ENCODE results near the gene CBLL2. TPM values are rescaled to one million over a fixed set of nuclear protein-coding genes. Genes with fewer than 3 reads are reported as not detected.

The CBLL2 gene
- total and polyA plus RNA-seq, 2 of the 4 experiments (the other 2 are of a cell fraction) = not detected

DNA sequence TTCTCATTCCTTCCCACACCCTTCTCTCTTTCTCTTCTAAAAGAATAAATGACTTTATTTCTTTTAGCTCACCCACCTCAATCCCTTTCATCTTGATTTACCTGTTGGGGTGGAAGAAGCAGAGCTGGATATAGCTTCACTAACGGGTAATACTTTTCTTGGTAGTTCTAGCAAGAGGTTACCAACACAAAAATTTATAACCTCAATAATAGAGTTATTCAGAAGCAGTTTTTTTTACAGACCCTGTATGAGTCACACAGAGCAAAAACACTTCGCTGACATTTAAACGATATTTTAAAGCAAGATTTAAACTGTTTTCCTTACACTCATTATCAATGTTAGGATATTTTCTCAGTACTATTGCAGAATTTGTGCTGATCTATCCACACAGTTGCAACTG, 42.4 kb downstream of the CBLL2 start:
- H3K4me2 ChIP-seq (ENCODE audit: low read depth, low read length) = no peak overlapping the region
- BruUV-seq (replicated peaks) = no TSS peak
- H3K18ac ChIP-seq (ENCODE audit: low read depth, low read length) = no peak overlapping the region
- H3K9me3 ChIP-seq (ENCODE audit: control insufficient read depth, insufficient read depth, low read length) = peaks cover 2% of the 10 kb centered on the region; the same call in 1 of the 2 replicates
- H3K27me3 ChIP-seq (ENCODE audit: control insufficient read depth, insufficient read depth, low read length) = no peaks in the 10 kb centered on the region
- no peak overlapping the region for H3K14ac ChIP-seq (replicated peaks; ENCODE audit: low read depth, low read length)
- H3K4me1 ChIP-seq (ENCODE audit: control insufficient read depth, insufficient read depth, low read length) = 0 out of 2 replicates have a peak, but pooled peaks cover 2% of the 10 kb centered on the region
- H3K36me3 ChIP-seq (ENCODE audit: control insufficient read depth, insufficient read depth, low read length) = no peaks in the 10 kb centered on the region
- no peak for ATAC-seq (ENCODE audit: low read depth)
- ChIA-PET CTCF (no interaction called here), POLR2A (ENCODE audit: unreplicated experiment) (no interaction called here)
- no peak for DNase-seq
- no peak overlapping the region for H4K8ac ChIP-seq (ENCODE audit: low read depth in 2 of 2, low read length in 2 of 2)
- no peak overlapping the region for H2BK5ac ChIP-seq (ENCODE audit: low read depth, low read length, poor library complexity, severe bottlenecking)
- TF ChIP-seq, protein P1, sequence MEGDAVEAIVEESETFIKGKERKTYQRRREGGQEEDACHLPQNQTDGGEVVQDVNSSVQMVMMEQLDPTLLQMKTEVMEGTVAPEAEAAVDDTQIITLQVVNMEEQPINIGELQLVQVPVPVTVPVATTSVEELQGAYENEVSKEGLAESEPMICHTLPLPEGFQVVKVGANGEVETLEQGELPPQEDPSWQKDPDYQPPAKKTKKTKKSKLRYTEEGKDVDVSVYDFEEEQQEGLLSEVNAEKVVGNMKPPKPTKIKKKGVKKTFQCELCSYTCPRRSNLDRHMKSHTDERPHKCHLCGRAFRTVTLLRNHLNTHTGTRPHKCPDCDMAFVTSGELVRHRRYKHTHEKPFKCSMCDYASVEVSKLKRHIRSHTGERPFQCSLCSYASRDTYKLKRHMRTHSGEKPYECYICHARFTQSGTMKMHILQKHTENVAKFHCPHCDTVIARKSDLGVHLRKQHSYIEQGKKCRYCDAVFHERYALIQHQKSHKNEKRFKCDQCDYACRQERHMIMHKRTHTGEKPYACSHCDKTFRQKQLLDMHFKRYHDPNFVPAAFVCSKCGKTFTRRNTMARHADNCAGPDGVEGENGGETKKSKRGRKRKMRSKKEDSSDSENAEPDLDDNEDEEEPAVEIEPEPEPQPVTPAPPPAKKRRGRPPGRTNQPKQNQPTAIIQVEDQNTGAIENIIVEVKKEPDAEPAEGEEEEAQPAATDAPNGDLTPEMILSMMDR (conservative IDR thresholded peaks at IDR 0.05; ENCODE audit: low read depth, low read length) = no peak
- TF ChIP-seq RCOR1 (IDR thresholded peaks at IDR 0.05; ENCODE audit: insufficient replicate concordance, low read length) = no peak
- TF ChIP-seq RFX5 (IDR thresholded peaks at IDR 0.05; ENCODE audit: low read depth, low read length) = no peak
- no peaks in the 10 kb centered on the region for H4K20me1 ChIP-seq (ENCODE audit: insufficient read depth, low read length)
- H2BK15ac ChIP-seq (ENCODE audit: low read depth, low read length) = no peak overlapping the region
- H3K4ac ChIP-seq (ENCODE audit: low read depth, low read length) = no peak overlapping the region
- no peak overlapping the region for H4K5ac ChIP-seq (ENCODE audit: low read depth, low read length)
- no CpG with 5 or more reads among the region's 3 CpGs for WGBS, 2 experiments (ENCODE audit: extremely low coverage in 2 of 2, insufficient read length in 1 of 2)
- H3K56ac ChIP-seq (ENCODE audit: extremely low read depth, insufficient read depth, low read length) = no peak overlapping the region
- intact Hi-C loops (cut with micrococcal nuclease) = no loop called here
- 0 out of 2 replicates have a peak, but pooled peaks cover 2% of the 10 kb centered on the region for H3K9me1 ChIP-seq (ENCODE audit: insufficient read depth, low read length)
- H2AFZ ChIP-seq (replicated peaks; ENCODE audit: low read length, poor library complexity) = no peak overlapping the region
- no peak overlapping the region for H4K91ac ChIP-seq (ENCODE audit: insufficient read depth, low read depth, low read length)
- H2BK20ac ChIP-seq (ENCODE audit: low read depth, low read length) = no peak overlapping the region
- H3K9ac ChIP-seq (ENCODE audit: low read depth, low read length) = no peak overlapping the region
- no peaks in the 10 kb centered on the region for H3K79me1 ChIP-seq (ENCODE audit: low read depth in 1 of 2, low read length in 2 of 2)
- no peak overlapping the region for H2AK9ac ChIP-seq (replicated peaks; ENCODE audit: low read depth, low read length, poor library complexity)
- no peak overlapping the region for H2BK120ac ChIP-seq (ENCODE audit: low read depth, low read length)
- peak overlapping the region; percentile 30; the same call in 1 of the 2 replicates for H2AK5ac ChIP-seq (ENCODE audit: low read depth, low read length)
- H3K4me3 ChIP-seq (ENCODE audit: insufficient read depth, low read depth, low read length) = no peak overlapping the region
- H3K27ac ChIP-seq (ENCODE audit: insufficient read depth, low read length) = no peak overlapping the region
- dilution Hi-C loops (cut with HindIII; ENCODE audit: low sequenced_read_pairs, unreplicated experiment) = no loop called here
- in situ Hi-C loops (cut with MboI; ENCODE audit: low sequenced_read_pairs) = no loop called here
- no peak overlapping the region for H3K23ac ChIP-seq (ENCODE audit: low read depth, low read length)
